Measurements from ENCODE around the gene SMURF1.

DNA sequence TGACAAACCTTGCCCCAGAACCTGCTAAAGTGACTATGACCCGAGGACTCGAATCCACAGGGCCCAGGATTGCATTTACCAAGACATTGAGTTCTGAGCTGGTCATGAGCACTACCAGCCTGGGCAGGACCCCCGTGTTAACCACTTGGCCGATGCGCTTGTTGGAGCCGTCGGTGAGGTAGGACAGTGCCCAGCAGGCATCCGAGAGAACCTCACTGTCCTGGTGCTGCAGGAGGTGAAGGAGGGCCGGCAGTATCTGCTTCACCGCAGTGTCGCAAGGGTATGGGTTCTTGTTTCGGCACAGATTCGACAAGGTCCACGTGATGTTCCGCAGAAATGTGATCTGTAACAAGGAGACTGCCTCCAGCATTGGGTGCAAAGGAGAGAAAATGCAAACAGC, 44.3 kb upstream of the SMURF1 start:
- TF ChIP-seq, protein P1, sequence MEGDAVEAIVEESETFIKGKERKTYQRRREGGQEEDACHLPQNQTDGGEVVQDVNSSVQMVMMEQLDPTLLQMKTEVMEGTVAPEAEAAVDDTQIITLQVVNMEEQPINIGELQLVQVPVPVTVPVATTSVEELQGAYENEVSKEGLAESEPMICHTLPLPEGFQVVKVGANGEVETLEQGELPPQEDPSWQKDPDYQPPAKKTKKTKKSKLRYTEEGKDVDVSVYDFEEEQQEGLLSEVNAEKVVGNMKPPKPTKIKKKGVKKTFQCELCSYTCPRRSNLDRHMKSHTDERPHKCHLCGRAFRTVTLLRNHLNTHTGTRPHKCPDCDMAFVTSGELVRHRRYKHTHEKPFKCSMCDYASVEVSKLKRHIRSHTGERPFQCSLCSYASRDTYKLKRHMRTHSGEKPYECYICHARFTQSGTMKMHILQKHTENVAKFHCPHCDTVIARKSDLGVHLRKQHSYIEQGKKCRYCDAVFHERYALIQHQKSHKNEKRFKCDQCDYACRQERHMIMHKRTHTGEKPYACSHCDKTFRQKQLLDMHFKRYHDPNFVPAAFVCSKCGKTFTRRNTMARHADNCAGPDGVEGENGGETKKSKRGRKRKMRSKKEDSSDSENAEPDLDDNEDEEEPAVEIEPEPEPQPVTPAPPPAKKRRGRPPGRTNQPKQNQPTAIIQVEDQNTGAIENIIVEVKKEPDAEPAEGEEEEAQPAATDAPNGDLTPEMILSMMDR (IDR thresholded peaks at IDR 0.05): no peak
- TF ChIP-seq POLR2A (IDR thresholded peaks at IDR 0.05) (no peak), EP300 (IDR thresholded peaks at IDR 0.05) (no peak), POLR2AphosphoS5 (IDR thresholded peaks at IDR 0.05) (no peak)

All from sigmoid colon (tissue), 4 donors.